Astrocyte (in vitro differentiated cells and primary cell): ENCODE measurements around the gene SPG21. TPM values are rescaled to one million over a fixed set of nuclear protein-coding genes. Genes with fewer than 3 reads are reported as not detected.

Experiments
- DNase-seq: peaks from one replicate; pipeline ENCODE4 v3.0.0-alpha.2; 2010; ENCODE audit warnings: low read depth
- FAIRE-seq: peaks from 2 replicates; lab custom pipeline; 2011; peaks lifted over from hg19 to GRCh38; lab: Jason Lieb, UNC
- H2AFZ ChIP-seq: 2 replicates; pipeline ENCODE4 v1.6.0; 2012; ENCODE audit warnings: low read depth, low read length, inconsistent platforms
- H3K27ac ChIP-seq: 2 replicates; pipeline ENCODE4 v1.5.1; 2011; ENCODE audit warnings: low read depth, low read length, inconsistent platforms
- H3K27me3 ChIP-seq: 2 replicates; pipeline ENCODE4 v1.6.0; 2011; ENCODE audit warnings: low read length, inconsistent platforms; ENCODE audit not compliant: insufficient read depth
- H3K36me3 ChIP-seq: 2 replicates; pipeline ENCODE4 v1.5.1; 2011; ENCODE audit warnings: low read length, inconsistent platforms; ENCODE audit not compliant: insufficient read depth
- H3K4me1 ChIP-seq: 2 replicates; pipeline ENCODE4 v1.5.1; 2011; ENCODE audit warnings: low read length, inconsistent platforms; ENCODE audit not compliant: insufficient read depth
- H3K4me2 ChIP-seq: 2 replicates; pipeline ENCODE4 v1.6.0; 2012; ENCODE audit warnings: low read length, inconsistent platforms
- H3K4me3 ChIP-seq: 2 replicates; pipeline ENCODE4 v1.5.1; 2011; ENCODE audit warnings: low read depth, mild to moderate bottlenecking, low read length, inconsistent platforms; ENCODE audit not compliant: insufficient read depth
- H3K79me2 ChIP-seq: 2 replicates; pipeline ENCODE4 v1.6.0; 2012; ENCODE audit warnings: mild to moderate bottlenecking, low read length, inconsistent platforms; ENCODE audit not compliant: insufficient read depth
- H3K9ac ChIP-seq: 2 replicates; pipeline ENCODE4 v1.6.0; 2012; ENCODE audit warnings: mild to moderate bottlenecking, low read length, inconsistent platforms
- H3K9me3 ChIP-seq: 2 replicates; pipeline ENCODE4 v1.5.1; 2012; ENCODE audit warnings: low read depth, mild to moderate bottlenecking, low read length, inconsistent platforms; ENCODE audit not compliant: insufficient read depth
- H4K20me1 ChIP-seq: 2 replicates; pipeline ENCODE4 v1.6.0; 2012; ENCODE audit warnings: low read length, inconsistent platforms; ENCODE audit not compliant: insufficient read depth
- H3K27ac Mint-ChIP-seq: one replicate; pipeline ENCODE4 v1.8.0; 2021; ENCODE audit warnings: mild to moderate bottlenecking, mixed read lengths; ENCODE audit not compliant: unreplicated experiment
- H3K27me3 Mint-ChIP-seq: one replicate; pipeline ENCODE4 v1.8.0; 2021; ENCODE audit warnings: low read depth, mixed read lengths; ENCODE audit not compliant: unreplicated experiment
- H3K36me3 Mint-ChIP-seq: one replicate; pipeline ENCODE4 v1.8.0; 2021; ENCODE audit warnings: low read depth, mixed read lengths; ENCODE audit not compliant: unreplicated experiment
- H3K4me1 Mint-ChIP-seq: one replicate; pipeline ENCODE4 v1.8.0; 2021; ENCODE audit warnings: low read depth, mixed read lengths; ENCODE audit not compliant: unreplicated experiment
- H3K4me3 Mint-ChIP-seq: one replicate; pipeline ENCODE4 v1.8.0; 2021; ENCODE audit warnings: mild to moderate bottlenecking, moderate library complexity, mixed read lengths; ENCODE audit not compliant: unreplicated experiment
- H3K9me3 Mint-ChIP-seq: one replicate; pipeline ENCODE4 v1.8.0; 2021; ENCODE audit warnings: mild to moderate bottlenecking, mixed read lengths; ENCODE audit not compliant: unreplicated experiment
- CTCF ChIP-seq: IDR thresholded peaks from 2 replicates; pipeline ENCODE4 v1.5.1; 2011; ENCODE audit warnings: low read depth, mild to moderate bottlenecking, inconsistent platforms, low read length, moderate library complexity; ENCODE audit not compliant: insufficient read depth
- EZH2 ChIP-seq: IDR thresholded peaks from 2 replicates; pipeline ENCODE4 v1.6.1; 2012; ENCODE audit warnings: mild to moderate bottlenecking, low read length, inconsistent platforms; ENCODE audit not compliant: insufficient read depth
- total RNA-seq: library from RNA; stranded (reverse); gene quantifications from 2 replicates; pipeline ENCODE4 v1.2.1, GENCODE V29; 2021

The SPG21 gene
- total RNA-seq, 1 donor from 2014 or later: 60.2 TPM

DNA sequence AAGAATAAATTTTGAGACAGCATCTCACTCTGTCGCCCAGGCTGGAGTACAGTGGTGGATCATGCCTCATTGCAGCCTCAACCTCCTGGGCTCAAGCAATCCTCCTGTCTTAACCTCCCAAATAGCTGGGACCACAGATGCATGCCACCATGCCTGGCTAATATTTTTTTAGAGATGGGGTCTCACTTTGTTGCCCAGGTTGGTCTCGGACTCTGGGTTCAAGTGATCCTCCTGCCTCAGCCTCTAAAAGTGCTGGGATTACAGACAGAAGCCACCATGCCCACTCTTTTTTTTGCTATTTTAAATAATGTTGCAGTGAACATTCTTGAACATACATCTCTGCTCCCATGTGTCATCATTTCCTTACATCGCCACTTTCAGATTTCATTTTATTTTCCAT, 48.7 kb upstream of the SPG21 start:
- Mint-ChIP-seq H3K4me1 (no peaks in the 10 kb centered on the region), H3K27ac (no peak overlapping the region), H3K27me3 (peaks cover 13% of the 10 kb centered on the region), H3K9me3 (peaks cover 6% of the 10 kb centered on the region), H3K4me3 (no peak overlapping the region), H3K36me3 (no peaks in the 10 kb centered on the region)
- H3K4me2 ChIP-seq: no peak overlapping the region
- H3K36me3 ChIP-seq: no peaks in the 10 kb centered on the region
- FAIRE-seq (no peak), DNase-seq (no peak)
- no peaks in the 10 kb centered on the region for H3K79me2 ChIP-seq
- TF ChIP-seq CTCF (no peak), EZH2 (no peak)
- H3K27ac ChIP-seq: no peak overlapping the region
- H2AFZ ChIP-seq: no peak overlapping the region
- H3K9ac ChIP-seq: no peak overlapping the region
- H3K27me3 ChIP-seq: peaks cover 5% of the 10 kb centered on the region
- H3K9me3 ChIP-seq: no peaks in the 10 kb centered on the region
- no peak overlapping the region for H3K4me3 ChIP-seq
- no peaks in the 10 kb centered on the region for H4K20me1 ChIP-seq
- no peaks in the 10 kb centered on the region for H3K4me1 ChIP-seq

- no peaks in the 10 kb centered on the region for H3K4me1 Mint-ChIP-seq
- H4K20me1 ChIP-seq: no peaks in the 10 kb centered on the region
- no peak overlapping the region for H3K27ac Mint-ChIP-seq
- DNase-seq: no peak
- no peak overlapping the region for H3K9ac ChIP-seq
- H3K4me2 ChIP-seq: no peak overlapping the region
- H3K27ac ChIP-seq: no peak overlapping the region
- TF ChIP-seq CTCF (no peak), EZH2 (no peak)
- no peak overlapping the region for H2AFZ ChIP-seq
- H3K9me3 Mint-ChIP-seq: peaks cover 4% of the 10 kb centered on the region
- no peak for FAIRE-seq
- peaks cover 5% of the 10 kb centered on the region for H3K27me3 ChIP-seq
- H3K36me3 Mint-ChIP-seq: no peaks in the 10 kb centered on the region
- peaks cover 10% of the 10 kb centered on the region for H3K27me3 Mint-ChIP-seq
- H3K79me2 ChIP-seq: no peaks in the 10 kb centered on the region
- H3K4me3 ChIP-seq: no peak overlapping the region
- H3K9me3 ChIP-seq: no peaks in the 10 kb centered on the region
- no peaks in the 10 kb centered on the region for H3K36me3 ChIP-seq
- H3K4me1 ChIP-seq: peaks cover 5% of the 10 kb centered on the region
- no peak overlapping the region for H3K4me3 Mint-ChIP-seq
Measured at GRCh38 chr15:65037309-65037708, 47.6 kb upstream of the SPG21 start.

DNA sequence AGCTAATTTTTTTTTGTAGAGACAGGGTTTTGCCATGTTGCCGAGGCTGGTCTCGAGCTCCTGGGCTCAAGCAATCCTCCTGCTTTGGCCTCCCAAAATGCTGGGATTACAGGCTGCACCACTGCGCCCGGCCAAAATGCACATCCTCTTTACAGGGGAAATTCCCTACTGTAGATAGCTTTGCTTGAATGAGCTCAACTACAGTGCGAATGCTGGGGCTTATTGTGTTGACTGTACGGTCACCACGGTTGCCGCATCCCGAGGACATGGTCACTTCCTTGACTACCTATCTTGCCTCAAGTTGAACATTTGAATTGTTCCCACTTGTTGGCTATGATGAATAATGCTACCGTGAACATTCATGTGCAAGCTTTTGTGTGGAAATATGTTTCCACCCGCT, 45.0 kb upstream of the SPG21 start:
- TF ChIP-seq EZH2 (no peak), CTCF (no peak)
- H3K27ac Mint-ChIP-seq: no peak overlapping the region
- H3K4me1 Mint-ChIP-seq: no peaks in the 10 kb centered on the region
- no peak overlapping the region for H3K4me3 Mint-ChIP-seq
- no peaks in the 10 kb centered on the region for H3K36me3 ChIP-seq
- peaks cover 5% of the 10 kb centered on the region for H3K4me1 ChIP-seq
- no peaks in the 10 kb centered on the region for H3K79me2 ChIP-seq
- H3K4me2 ChIP-seq: no peak overlapping the region
- no peaks in the 10 kb centered on the region for H3K9me3 Mint-ChIP-seq
- H3K4me3 ChIP-seq: no peak overlapping the region
- H3K9me3 ChIP-seq: no peaks in the 10 kb centered on the region
- no peak overlapping the region for H2AFZ ChIP-seq
- peaks cover 6% of the 10 kb centered on the region for H3K27me3 ChIP-seq
- H3K36me3 Mint-ChIP-seq: no peaks in the 10 kb centered on the region
- FAIRE-seq: no peak
- H4K20me1 ChIP-seq: no peaks in the 10 kb centered on the region
- no peak for DNase-seq
- no peak overlapping the region for H3K27ac ChIP-seq
- no peak overlapping the region for H3K9ac ChIP-seq
- H3K27me3 Mint-ChIP-seq: peaks cover 10% of the 10 kb centered on the region
